Activated CD4-positive, alpha-beta T cell treated with anti-CD3 and anti-CD28 coated beads, Interleukin-2, amount 50 U/mL, for 4 hours (primary cell): ENCODE data around the gene NRXN2.

ENCODE experiments used
- DNase-seq, 2 experiments: peaks; one replicate each; pipeline ENCODE4 v3.0.0-alpha.2; 2020

NRXN2 gene

GRCh38 chr11:64620381-64620971 lies 102.5 kb downstream of the NRXN2 start:
- no peak for DNase-seq

- DNase-seq, result no peak
Measured at GRCh38 chr11:64619811-64620380, 103.1 kb downstream of the NRXN2 start.

- no peak for DNase-seq
Measured at GRCh38 chr11:64619196-64619595, 103.8 kb downstream of the NRXN2 start.

GRCh38 chr11:64616817-64617216 lies 106.2 kb downstream of the NRXN2 start:
- DNase-seq, result no peak

GRCh38 chr11:64614917-64615316 lies 108.1 kb downstream of the NRXN2 start:
- DNase-seq, result no peak

DNA sequence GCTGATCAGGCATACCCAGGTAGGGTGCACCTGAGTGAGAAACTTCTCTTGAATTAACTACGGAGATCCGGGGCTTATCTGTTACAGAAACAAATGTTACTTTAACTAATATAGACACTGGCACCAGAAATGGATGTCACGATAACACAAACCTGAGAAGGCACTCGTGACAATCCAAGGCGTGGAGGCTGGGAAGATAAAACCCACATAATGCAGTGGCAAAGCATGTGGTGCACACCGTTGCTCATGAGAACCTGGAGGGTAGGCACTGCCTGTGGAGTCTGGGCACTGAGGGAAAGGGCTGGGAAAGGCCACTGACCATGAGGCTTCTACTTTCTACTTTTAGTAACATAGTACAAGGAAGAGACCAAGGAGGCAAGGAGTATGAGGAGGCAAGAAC lies 109.3 kb downstream of the NRXN2 start:
- DNase-seq, result no peak

DNA sequence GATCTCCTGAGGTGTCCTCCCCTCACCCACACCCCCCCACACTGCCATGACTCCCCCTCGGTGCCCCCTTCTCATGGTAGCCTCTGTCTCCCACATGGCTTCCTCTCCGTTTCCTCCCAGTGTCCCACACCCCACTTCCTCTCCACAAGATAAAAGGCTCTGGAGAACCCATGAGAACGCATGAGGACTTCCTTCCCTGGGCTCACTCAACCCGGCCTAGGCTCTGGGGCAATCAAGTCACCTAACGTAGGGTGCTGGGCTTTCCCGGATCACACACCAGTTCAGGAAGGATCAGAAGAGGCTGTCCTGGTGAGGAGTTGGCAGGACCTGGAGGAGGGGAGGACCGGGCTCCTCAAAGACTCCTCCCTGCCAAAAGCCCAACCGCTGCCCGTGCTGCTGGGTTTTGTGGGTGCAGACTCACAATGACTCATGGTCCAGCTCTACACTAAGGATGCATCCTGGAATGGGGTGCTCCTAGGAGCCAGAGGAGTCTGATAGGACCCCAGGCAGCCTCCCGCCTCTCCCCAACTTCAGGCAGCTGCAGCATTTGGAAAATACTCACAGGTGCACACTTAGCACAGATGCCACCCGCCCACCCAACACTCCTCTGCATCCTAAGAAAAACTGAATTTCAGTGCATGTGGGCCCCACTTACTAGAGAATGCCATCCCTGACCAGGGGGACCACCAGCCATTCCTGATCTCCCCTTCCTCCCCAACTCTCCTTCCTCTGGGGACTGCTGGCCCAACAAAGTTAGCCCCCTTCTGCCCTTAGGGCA lies 110.9 kb downstream of the NRXN2 start:
- no peak for DNase-seq

- no peak for DNase-seq
Measured at GRCh38 chr11:64611176-64611575, 111.8 kb downstream of the NRXN2 start.

DNA sequence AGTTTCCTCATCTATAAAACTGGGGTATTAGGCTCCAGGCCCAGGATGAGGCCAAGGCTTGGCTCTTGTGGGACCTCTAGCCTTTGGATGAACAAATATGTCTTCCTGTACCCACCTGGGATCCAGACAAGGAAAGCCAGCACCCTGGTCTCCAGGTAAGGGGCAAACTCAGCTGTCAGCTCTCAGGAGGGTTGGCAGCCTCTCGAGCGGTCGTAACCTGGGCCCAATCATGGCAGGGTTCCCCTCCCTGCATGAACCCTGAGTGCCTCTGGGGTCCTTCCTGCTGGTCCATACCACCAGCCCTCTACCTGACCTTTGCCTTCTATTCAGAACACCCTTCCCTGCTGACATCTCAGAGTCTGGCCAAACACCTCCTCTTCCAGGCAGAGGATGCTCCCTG lies 112.4 kb downstream of the NRXN2 start:
- no peak for DNase-seq

DNA sequence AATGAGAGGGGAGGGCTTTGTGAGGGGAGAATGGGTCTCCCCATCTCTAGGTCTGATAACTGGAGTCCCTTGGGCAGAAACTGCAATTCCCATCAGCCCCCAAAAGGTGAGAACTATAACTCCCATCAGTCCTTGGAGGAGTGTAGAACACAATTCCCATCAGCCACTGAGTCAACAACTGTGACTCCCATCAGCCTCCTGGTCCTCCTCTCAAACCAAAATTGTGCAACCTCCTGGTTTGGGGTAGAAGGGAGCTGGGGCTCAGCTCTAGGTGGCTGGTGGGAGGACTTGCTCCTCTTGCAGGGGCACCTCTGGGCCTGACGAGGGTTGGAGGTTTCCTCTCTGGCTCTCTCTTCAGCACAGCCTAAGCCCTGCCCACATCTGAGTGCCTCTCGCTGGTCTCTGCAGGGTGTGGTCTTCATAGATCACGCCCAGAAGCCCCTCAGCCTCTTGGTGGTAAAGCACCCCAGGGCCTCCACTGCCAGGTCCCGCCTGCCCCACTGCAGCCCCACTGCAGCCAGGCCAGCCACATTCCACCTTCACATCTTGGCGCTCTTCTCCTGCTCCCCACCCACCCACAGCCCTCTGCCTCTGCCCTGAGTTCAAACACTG lies 113.5 kb downstream of the NRXN2 start:
- DNase-seq, result no peak

- no peak for DNase-seq
Measured at GRCh38 chr11:64608636-64609035, 114.4 kb downstream of the NRXN2 start.

- no peak for DNase-seq
Measured at GRCh38 chr11:64608046-64608445, 115.0 kb downstream of the NRXN2 start.

- DNase-seq, result no peak
Measured at GRCh38 chr11:64607381-64607985, 115.5 kb downstream of the NRXN2 start.

DNA sequence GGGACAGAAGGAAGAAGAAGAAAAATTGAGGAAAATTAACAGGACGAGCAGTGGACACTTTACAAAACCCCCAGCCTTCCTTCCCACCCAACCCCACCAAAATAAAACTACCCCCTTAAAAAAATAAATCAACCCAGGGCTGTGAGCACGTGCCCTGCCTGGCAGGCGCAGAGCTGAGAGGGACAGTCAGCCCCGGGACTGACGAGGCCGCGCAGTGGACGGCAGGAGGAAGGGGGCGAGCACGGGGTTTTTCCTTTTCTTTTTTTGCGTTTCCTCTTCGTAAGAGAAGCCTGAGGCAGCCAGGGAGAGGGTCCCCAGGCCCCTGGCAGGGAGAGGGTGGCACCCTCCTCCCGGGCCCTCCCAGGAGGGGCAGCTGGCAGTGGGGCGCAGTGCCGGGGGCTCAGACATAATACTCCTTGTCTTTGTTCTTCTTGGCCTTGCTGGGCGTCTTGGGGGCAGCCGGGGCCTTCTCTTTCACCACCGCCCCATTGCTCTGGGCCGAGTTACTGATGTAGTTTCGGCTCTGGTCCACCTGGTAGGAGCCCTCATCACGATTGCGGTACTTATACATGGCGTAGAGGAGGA lies 116.1 kb downstream of the NRXN2 start:
- DNase-seq, result no peak

GRCh38 chr11:64605656-64606585 lies 117.1 kb downstream of the NRXN2 start:
- DNase-seq, result no peak

GRCh38 chr11:64605244-64605560 lies 117.8 kb downstream of the NRXN2 start:
- no peak for DNase-seq

- no peak for DNase-seq
Measured at GRCh38 chr11:64604458-64605243, 118.3 kb downstream of the NRXN2 start.

GRCh38 chr11:64603411-64604110 lies 119.4 kb downstream of the NRXN2 start:
- no peak for DNase-seq

DNA sequence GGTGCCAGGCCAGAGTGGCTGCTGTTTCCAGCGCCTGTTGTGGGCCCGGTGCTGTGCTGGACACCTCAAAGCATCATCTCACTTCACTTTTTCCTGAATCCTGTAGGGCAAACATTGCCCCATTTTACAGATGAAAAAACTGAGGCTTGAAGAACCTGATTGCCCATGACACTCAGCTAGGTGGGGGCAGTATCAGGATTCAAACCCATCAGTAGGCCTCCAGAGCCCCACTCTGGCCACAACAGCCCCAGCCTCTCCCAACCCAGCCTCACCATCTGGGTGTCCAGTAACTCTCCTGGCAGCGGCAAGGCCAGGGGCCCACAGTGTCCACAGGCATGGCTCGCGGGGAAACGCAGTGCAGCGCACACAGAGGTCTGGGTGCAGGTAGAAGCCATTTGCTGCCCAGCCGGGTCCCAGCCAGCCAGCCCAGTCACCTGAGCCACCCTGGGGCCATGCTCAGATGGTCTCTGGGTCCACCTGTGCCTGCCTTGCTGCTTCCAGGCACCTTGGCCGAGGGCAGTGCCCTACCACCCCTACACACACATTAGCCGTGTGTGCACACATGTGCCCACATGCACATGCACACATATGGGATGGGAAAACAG lies 120.4 kb downstream of the NRXN2 start:
- DNase-seq, result no peak
